Smooth muscle cell (in vitro differentiated cells): ENCODE measurements around the gene ENTPD5. TPM values are rescaled to one million over a fixed set of nuclear protein-coding genes. Genes with fewer than 3 reads are reported as not detected.

Experiments used
- DNase-seq: peaks from one replicate; lab custom pipeline; 2025; ENCODE audit not compliant: unreplicated experiment; lab: John Stamatoyannopoulos, UW
- H2AFZ ChIP-seq: fragments of 200-600 bp; sonication (generic); 2 replicates; pipeline ENCODE4 v1.6.0; 2016; ENCODE audit warnings: antibody characterized with exemption, low read depth, mild to moderate bottlenecking
- H3F3A ChIP-seq: fragments of 200-600 bp; sonication (generic); 2 replicates; pipeline ENCODE4 v1.6.0; 2017; ENCODE audit warnings: antibody characterized with exemption, low read depth
- H3K27ac ChIP-seq: fragments of 200-600 bp; sonication (generic); 2 replicates; pipeline ENCODE4 v1.5.1; 2016; ENCODE audit warnings: low read depth, mild to moderate bottlenecking
- H3K27me3 ChIP-seq: fragments of 200-600 bp; sonication (generic); 2 replicates; pipeline ENCODE4 v1.6.1; 2016; ENCODE audit warnings: low read depth, mild to moderate bottlenecking
- H3K36me3 ChIP-seq: fragments of 200-600 bp; sonication (generic); 2 replicates; pipeline ENCODE4 v1.5.1; 2016; ENCODE audit warnings: low read depth
- H3K4me1 ChIP-seq: fragments of 200-600 bp; sonication (generic); 2 replicates; pipeline ENCODE4 v1.5.1; 2016; ENCODE audit warnings: low read depth
- H3K4me2 ChIP-seq: fragments of 200-600 bp; sonication (generic); 2 replicates; pipeline ENCODE4 v1.6.0; 2016; ENCODE audit warnings: mild to moderate bottlenecking
- H3K4me3 ChIP-seq: fragments of 200-600 bp; sonication (generic); 2 replicates; pipeline ENCODE4 v1.5.1; 2016; ENCODE audit warnings: mild to moderate bottlenecking
- H3K79me2 ChIP-seq: fragments of 200-600 bp; sonication (generic); 2 replicates; pipeline ENCODE4 v1.6.0; 2016; ENCODE audit warnings: low read depth, mild to moderate bottlenecking
- H3K9ac ChIP-seq: fragments of 200-600 bp; sonication (generic); 2 replicates; pipeline ENCODE4 v1.6.0; 2016; ENCODE audit warnings: low read depth
- H3K9me3 ChIP-seq: fragments of 200-600 bp; sonication (generic); replicated peaks from 2 replicates; pipeline ENCODE4 v1.5.1; 2016; ENCODE audit warnings: low read depth
- H4K20me1 ChIP-seq: fragments of 200-600 bp; sonication (generic); 2 replicates; pipeline ENCODE4 v1.6.0; 2016; ENCODE audit warnings: low read depth
- WGBS: methylation state at CpG from one replicate; pipeline ENCODE4 v1.1.7; 2016; ENCODE audit warnings: low lambda C conversion rate; 5-methylcytosine and 5-hydroxymethylcytosine counted together
- polyA plus RNA-seq: library from polyadenylated mRNA; unstranded; fragments of >200 nt; fragmentation: Nextera tagmentation; extraction: Ambion mirVana; gene quantifications from 2 replicates; pipeline ENCODE4 v1.2.1, GENCODE V29; 2016
- total RNA-seq: library from RNA; depleted of rRNA; stranded (reverse); fragments of >200 nt; gene quantifications from 2 replicates; pipeline ENCODE4 v1.2.3, GENCODE V29; 2014
- TF ChIP-seq, protein P1 (sequence below): fragments of 200-600 bp; sonication (generic); IDR thresholded peaks from 2 replicates; pipeline ENCODE4 v1.5.1; 2017; ENCODE audit warnings: borderline replicate concordance, mild to moderate bottlenecking, antibody characterized with exemption; ENCODE audit not compliant: insufficient read depth, poor library complexity, severe bottlenecking

ENTPD5 gene
- total and polyA plus RNA-seq, 2 experiments from 2014 or later, result 9.1 to 9.8 TPM

DNA sequence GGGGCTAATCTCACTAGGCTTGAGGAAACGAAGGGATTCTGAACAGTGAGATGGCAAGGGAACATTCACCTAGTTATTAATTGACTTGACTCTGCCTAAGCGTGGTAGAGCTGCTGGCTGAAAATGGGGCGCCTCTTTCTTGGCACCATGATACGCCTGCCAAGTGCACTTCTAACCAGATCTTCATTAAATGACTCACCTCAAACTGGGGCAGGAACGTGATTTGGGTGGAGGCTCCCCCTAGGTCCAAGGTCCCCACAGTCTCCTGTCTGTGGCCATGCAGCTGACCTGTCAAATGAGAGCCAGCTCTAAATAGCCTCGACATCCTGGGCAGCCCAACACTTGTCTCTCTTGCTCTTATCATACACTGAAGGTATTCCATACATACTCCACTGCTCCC is 43.0 kb downstream of the ENTPD5 start:
- no peak for DNase-seq
- Histone ChIP-seq H3F3A (no peaks in the 10 kb centered on the region), H3K9ac (no peak overlapping the region), H3K4me3 (no peak overlapping the region), H2AFZ (no peak overlapping the region), H3K4me2 (no peak overlapping the region), H4K20me1 (no peaks in the 10 kb centered on the region), H3K79me2 (no peaks in the 10 kb centered on the region), H3K27ac (no peak overlapping the region), H3K9me3 (no peaks in the 10 kb centered on the region), H3K27me3 (no peaks in the 10 kb centered on the region), H3K4me1 (no peaks in the 10 kb centered on the region), H3K36me3 (no peaks in the 10 kb centered on the region)
- TF ChIP-seq, protein P1, sequence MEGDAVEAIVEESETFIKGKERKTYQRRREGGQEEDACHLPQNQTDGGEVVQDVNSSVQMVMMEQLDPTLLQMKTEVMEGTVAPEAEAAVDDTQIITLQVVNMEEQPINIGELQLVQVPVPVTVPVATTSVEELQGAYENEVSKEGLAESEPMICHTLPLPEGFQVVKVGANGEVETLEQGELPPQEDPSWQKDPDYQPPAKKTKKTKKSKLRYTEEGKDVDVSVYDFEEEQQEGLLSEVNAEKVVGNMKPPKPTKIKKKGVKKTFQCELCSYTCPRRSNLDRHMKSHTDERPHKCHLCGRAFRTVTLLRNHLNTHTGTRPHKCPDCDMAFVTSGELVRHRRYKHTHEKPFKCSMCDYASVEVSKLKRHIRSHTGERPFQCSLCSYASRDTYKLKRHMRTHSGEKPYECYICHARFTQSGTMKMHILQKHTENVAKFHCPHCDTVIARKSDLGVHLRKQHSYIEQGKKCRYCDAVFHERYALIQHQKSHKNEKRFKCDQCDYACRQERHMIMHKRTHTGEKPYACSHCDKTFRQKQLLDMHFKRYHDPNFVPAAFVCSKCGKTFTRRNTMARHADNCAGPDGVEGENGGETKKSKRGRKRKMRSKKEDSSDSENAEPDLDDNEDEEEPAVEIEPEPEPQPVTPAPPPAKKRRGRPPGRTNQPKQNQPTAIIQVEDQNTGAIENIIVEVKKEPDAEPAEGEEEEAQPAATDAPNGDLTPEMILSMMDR, result no peak
- WGBS, result 98% methylated on average over 6 of the region's 6 CpGs

DNA sequence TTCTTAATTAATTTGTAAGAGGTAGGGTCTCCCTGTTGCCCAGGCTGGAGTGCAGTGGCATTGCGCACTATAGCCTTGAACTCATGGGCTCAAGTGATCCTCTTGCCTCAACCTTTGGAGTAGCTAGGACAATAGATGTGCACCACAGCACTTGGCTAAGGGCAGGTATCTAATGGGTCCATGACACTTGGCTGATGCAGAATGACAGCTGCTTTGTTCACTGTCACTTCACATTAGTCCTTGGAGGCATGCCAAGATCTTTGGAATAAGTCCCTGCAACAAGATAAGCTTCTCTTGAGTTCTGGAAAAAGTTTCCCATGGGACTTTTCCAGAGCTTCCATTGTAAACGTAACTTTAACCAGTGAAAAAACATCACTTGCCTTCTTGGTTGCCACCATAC is 45.6 kb downstream of the ENTPD5 start:
- Histone ChIP-seq H3K4me2 (no peak overlapping the region), H3K9me3 (no peaks in the 10 kb centered on the region), H3K4me3 (no peak overlapping the region), H4K20me1 (no peaks in the 10 kb centered on the region), H3K9ac (no peak overlapping the region), H3K27me3 (no peaks in the 10 kb centered on the region), H2AFZ (no peak overlapping the region), H3K79me2 (no peaks in the 10 kb centered on the region), H3K36me3 (no peaks in the 10 kb centered on the region), H3F3A (no peaks in the 10 kb centered on the region), H3K27ac (no peak overlapping the region), H3K4me1 (no peaks in the 10 kb centered on the region)
- no peak for DNase-seq
- WGBS, result 70% methylated on average over 2 of the region's 2 CpGs
- TF ChIP-seq, protein P1, result no peak

DNA sequence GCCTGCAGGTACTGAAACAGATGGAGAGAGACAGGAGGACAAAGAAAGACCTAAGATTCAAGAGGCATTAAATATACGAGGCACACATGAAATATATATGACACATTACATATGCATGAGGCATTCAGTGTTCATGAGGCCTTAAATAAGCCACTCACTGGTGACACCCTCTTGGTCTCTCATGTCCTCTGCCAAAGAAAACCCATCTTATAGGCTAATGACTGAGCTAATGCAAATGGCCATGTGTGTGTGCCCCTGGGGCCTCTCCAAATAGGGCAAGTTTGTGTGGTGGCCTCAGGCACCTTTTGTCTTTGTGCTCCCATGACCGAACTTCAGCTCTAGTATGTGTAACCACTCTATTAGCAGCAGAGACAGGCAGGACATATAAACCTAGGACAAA is 50.2 kb downstream of the ENTPD5 start:
- Histone ChIP-seq H3K36me3 (no peaks in the 10 kb centered on the region), H3K27ac (no peak overlapping the region), H3K4me2 (no peak overlapping the region), H4K20me1 (no peaks in the 10 kb centered on the region), H3F3A (no peaks in the 10 kb centered on the region), H3K9me3 (no peaks in the 10 kb centered on the region), H3K79me2 (no peaks in the 10 kb centered on the region), H3K4me3 (no peak overlapping the region), H3K27me3 (no peaks in the 10 kb centered on the region), H3K4me1 (no peaks in the 10 kb centered on the region), H2AFZ (no peak overlapping the region), H3K9ac (no peak overlapping the region)
- TF ChIP-seq, protein P1, result no peak
- WGBS, result 86% methylated on average over 2 of the region's 2 CpGs
- no peak for DNase-seq

DNA sequence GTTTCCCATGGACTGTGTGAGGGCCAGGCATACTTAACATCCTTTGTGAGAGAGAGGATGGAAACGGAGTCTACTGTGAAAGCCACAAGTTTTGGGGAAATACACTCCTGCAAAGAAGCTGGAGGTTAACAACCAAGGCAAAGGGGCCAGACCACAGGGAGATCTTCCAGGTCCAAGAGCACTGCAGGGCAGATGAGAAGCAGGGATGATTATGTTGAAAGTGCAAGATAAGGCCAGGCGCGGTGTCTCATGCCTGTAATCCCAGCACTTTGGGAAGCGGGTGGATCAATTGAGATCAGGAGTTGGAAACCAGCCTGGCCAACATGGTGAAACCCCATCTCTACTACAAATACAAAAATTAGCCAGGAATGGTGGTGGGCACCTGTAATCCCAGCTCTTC is 53.9 kb downstream of the ENTPD5 start:
- no peak overlapping the region for H2AFZ ChIP-seq

More for the DNA sequence above, 53.9 kb downstream of the ENTPD5 start:
- Histone ChIP-seq H3K4me3 (no peak overlapping the region), H3K79me2 (no peaks in the 10 kb centered on the region), H3F3A (no peaks in the 10 kb centered on the region), H3K27ac (no peak overlapping the region), H3K9ac (no peak overlapping the region), H3K9me3 (no peaks in the 10 kb centered on the region), H3K36me3 (peaks cover 6% of the 10 kb centered on the region), H3K4me1 (no peaks in the 10 kb centered on the region), H3K4me2 (no peak overlapping the region), H3K27me3 (no peaks in the 10 kb centered on the region), H4K20me1 (no peaks in the 10 kb centered on the region)
- TF ChIP-seq, protein P1, result no peak
- 86% methylated on average over 4 of the region's 4 CpGs for WGBS
- no peak for DNase-seq
